ENCODE measurements around the gene DAND5.
"Not testable (repeated sequence)": the region's sequence is repeated elsewhere in the genome, so short reads cannot be mapped to it uniquely, and the experiment has no call there.

Gene DAND5

GRCh38 chr19:12947702-12948611 lies 21.4 kb upstream of the DAND5 start:
- Histone ChIP-seq H3K27ac (no peak overlapping the region), H3K4me3 (ENCODE audit: low read depth in 1 of 2, low read length in 1 of 2) (no peak overlapping the region), H3K27me3 (no peaks in the 10 kb centered on the region), H3K4me1 (ENCODE audit: control insufficient read depth in 1 of 2, insufficient read depth in 1 of 2, low read depth in 1 of 2, low read length in 1 of 2) (peaks cover 19 to 20% of the 10 kb centered on the region in 2 experiments), H3K9me3 (no peaks in the 10 kb centered on the region), H3K36me3 (peaks cover 29% of the 10 kb centered on the region)
- TF ChIP-seq, protein P1, sequence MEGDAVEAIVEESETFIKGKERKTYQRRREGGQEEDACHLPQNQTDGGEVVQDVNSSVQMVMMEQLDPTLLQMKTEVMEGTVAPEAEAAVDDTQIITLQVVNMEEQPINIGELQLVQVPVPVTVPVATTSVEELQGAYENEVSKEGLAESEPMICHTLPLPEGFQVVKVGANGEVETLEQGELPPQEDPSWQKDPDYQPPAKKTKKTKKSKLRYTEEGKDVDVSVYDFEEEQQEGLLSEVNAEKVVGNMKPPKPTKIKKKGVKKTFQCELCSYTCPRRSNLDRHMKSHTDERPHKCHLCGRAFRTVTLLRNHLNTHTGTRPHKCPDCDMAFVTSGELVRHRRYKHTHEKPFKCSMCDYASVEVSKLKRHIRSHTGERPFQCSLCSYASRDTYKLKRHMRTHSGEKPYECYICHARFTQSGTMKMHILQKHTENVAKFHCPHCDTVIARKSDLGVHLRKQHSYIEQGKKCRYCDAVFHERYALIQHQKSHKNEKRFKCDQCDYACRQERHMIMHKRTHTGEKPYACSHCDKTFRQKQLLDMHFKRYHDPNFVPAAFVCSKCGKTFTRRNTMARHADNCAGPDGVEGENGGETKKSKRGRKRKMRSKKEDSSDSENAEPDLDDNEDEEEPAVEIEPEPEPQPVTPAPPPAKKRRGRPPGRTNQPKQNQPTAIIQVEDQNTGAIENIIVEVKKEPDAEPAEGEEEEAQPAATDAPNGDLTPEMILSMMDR (IDR thresholded peaks at IDR 0.05), result no peak

DNA sequence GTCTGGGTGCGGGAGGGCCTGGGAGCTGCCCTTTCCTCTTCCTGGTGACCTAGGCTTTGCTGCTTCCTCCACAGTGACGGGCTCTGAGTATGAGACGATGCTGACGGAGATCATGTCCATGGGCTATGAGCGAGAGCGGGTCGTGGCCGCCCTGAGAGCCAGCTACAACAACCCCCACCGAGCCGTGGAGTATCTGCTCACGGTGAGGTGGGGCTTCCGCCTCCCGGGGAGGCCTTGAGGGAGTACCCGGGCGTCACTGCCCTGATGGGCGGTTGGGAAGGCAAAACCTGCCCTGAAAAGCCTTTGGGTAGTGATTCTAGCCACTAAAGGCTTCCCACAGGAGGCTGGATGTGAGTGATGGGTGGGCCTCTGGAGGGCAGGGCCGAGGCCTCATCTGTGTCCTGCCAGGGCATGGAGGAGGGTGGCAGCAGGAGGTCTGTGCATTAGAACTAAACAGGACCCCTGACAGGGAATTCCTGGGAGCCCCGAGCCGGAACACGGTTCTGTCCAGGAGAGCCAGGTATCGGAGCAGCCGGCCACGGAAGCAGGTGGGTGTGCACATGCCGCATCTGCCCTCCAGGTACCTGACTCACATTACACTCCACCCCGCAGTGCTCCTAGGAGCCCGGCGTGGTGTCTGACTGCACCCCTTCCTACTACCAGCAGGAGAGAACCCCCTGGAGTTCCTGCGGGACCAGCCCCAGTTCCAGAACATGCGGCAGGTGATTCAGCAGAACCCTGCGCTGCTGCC lies 20.6 kb upstream of the DAND5 start:
- Histone ChIP-seq H3K36me3 (peaks cover 22% of the 10 kb centered on the region), H3K9me3 (no peaks in the 10 kb centered on the region), H3K4me3 (ENCODE audit: low read depth in 1 of 2, low read length in 1 of 2) (no peak overlapping the region), H3K4me1 (ENCODE audit: control insufficient read depth in 1 of 2, insufficient read depth in 1 of 2, low read depth in 1 of 2, low read length in 1 of 2) (peaks cover 19 to 20% of the 10 kb centered on the region in 2 experiments), H3K27me3 (no peaks in the 10 kb centered on the region), H3K27ac (no peak overlapping the region)
- TF ChIP-seq, protein P1 (IDR thresholded peaks at IDR 0.05), result no peak

DNA sequence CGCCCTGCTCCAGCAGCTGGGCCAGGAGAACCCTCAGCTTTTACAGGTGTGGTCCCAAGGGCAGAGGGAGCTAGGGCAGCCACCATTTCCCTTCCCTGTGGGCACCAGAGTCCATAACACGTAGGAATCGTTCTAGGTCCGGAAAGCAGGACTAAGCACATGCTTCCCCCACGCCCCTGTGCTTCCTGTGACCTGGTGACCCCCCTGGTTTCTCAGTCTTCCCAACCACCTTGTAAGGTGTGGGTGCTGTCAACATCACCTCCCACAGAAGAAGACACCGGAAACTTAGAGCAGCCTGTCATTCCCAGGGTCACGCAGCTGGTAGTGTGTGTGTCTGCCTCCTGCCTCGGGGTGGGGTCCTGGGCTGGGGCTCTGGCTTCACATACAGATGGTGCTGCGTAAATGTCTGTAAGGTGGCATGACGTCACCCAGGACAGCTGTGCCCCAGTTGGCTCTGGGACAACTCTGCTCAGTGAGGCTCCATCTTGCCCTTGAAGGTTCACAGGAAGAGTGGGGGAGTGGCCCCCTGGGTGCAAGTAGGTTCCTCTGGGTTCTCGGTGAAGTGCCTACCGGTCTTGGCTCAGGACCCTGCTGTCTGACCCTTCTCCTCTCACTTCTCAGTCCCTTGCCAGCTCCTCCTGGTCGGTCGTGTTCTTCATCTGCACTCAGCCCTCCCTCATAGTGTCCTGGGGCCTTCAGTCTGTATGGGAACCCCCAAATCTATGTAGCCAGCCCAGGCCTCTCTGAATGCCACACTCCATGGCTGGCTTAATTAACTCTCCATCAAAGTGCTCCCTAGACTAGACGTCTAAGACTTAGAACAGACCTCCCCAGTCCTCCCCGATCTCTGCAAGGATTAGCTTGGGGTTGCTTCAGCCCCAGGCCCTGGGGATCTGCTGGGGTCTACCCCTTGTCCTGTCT lies 19.8 kb upstream of the DAND5 start:
- no peak overlapping the region for H3K4me3 ChIP-seq (ENCODE audit: low read depth in 1 of 2, low read length in 1 of 2)

GRCh38 chr19:12952050-12952449 lies 17.3 kb upstream of the DAND5 start:
- Histone ChIP-seq H3K27ac (peak overlapping the region; percentile 47), H3K4me1 (ENCODE audit: control insufficient read depth in 1 of 2, insufficient read depth in 1 of 2, low read depth in 1 of 2, low read length in 1 of 2) (peaks cover 8 to 22% of the 10 kb centered on the region in 2 experiments)

More for the DNA sequence above, 19.8 kb upstream of the DAND5 start:
- Histone ChIP-seq H3K36me3 (peaks cover 22% of the 10 kb centered on the region), H3K27me3 (no peaks in the 10 kb centered on the region), H3K4me1 (ENCODE audit: control insufficient read depth in 1 of 2, insufficient read depth in 1 of 2, low read depth in 1 of 2, low read length in 1 of 2) (peaks cover 19 to 26% of the 10 kb centered on the region in 2 experiments), H3K27ac (peak overlapping the region; percentile 33), H3K9me3 (no peaks in the 10 kb centered on the region)
- TF ChIP-seq, protein P1 (IDR thresholded peaks at IDR 0.05), result no peak

DNA sequence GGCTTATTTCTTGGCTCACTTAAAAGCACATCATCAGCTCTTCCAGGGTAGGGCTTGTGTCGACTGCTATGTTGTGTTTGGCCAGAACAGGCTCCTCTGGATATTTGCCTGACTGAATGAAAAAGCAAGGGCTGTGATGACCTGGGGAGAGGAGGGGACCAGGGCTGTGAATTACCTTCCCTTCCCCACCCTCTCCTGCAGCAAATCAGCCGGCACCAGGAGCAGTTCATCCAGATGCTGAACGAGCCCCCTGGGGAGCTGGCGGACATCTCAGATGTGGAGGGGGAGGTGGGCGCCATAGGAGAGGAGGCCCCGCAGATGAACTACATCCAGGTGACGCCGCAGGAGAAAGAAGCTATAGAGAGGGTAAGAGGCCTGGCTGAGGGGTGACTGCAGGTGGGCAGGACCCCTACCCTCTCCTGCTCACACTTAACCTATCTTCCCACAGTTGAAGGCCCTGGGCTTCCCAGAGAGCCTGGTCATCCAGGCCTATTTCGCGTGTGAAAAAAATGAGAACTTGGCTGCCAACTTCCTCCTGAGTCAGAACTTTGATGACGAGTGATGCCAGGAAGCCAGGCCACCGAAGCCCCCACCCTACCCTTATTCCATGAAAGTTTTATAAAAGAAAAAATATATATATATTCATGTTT lies 16.8 kb upstream of the DAND5 start:
- Histone ChIP-seq H3K27me3 (no peaks in the 10 kb centered on the region), H3K27ac (peak overlapping the region; percentile 47), H3K4me3 (ENCODE audit: low read depth in 1 of 2, low read length in 1 of 2) (no peak overlapping the region), H3K36me3 (peaks cover 22% of the 10 kb centered on the region), H3K4me1 (ENCODE audit: control insufficient read depth in 1 of 2, insufficient read depth in 1 of 2, low read depth in 1 of 2, low read length in 1 of 2) (peaks cover 13 to 28% of the 10 kb centered on the region in 2 experiments), H3K9me3 (no peaks in the 10 kb centered on the region)
- TF ChIP-seq, protein P1 (IDR thresholded peaks at IDR 0.05), result no peak

More at GRCh38 chr19:12952050-12952449, 17.3 kb upstream of the DAND5 start:
- not testable (repeated sequence) for H3K9me3 ChIP-seq; H3K27me3 ChIP-seq; H3K4me3 ChIP-seq (ENCODE audit: low read depth in 1 of 2, low read length in 1 of 2)
- peaks cover 22% of the 10 kb centered on the region for H3K36me3 ChIP-seq

Data from neutrophil (primary cell).